WTC11 (cell line): Measurements from ENCODE around the gene RBMS2. TPM values are rescaled to one million over a fixed set of nuclear protein-coding genes. Genes with fewer than 3 reads are reported as not detected.

ENCODE experiments used
- ATF1 ChIP-seq: sonication (generic); formaldehyde crosslinking; IDR thresholded peaks from 2 replicates; pipeline ENCODE4 v1.8.1; 2023; ENCODE audit warnings: mild to moderate bottlenecking, moderate library complexity, missing genetic modification reagents
- CBFB ChIP-seq: sonication (generic); formaldehyde crosslinking; IDR thresholded peaks from 2 replicates; pipeline ENCODE4 v1.8.1; 2022; ENCODE audit warnings: mild to moderate bottlenecking, low read depth, missing genetic modification reagents
- CTCF ChIP-seq: fragments of 200-600 bp; IDR thresholded peaks from 2 replicates; pipeline ENCODE4 v1.8.0; 2022; ENCODE audit warnings: antibody characterized with exemption
- E2F4 ChIP-seq: sonication (generic); formaldehyde crosslinking; IDR thresholded peaks from 2 replicates; pipeline ENCODE4 v1.8.1; 2022; ENCODE audit warnings: low read depth, mild to moderate bottlenecking, moderate library complexity, missing genetic modification reagents, borderline replicate concordance
- E2F5 ChIP-seq: sonication (generic); formaldehyde crosslinking; IDR thresholded peaks from 2 replicates; pipeline ENCODE4 v1.8.1; 2022; ENCODE audit warnings: mild to moderate bottlenecking, moderate library complexity, missing genetic modification reagents
- ELF4 ChIP-seq: sonication (generic); formaldehyde crosslinking; IDR thresholded peaks from 2 replicates; pipeline ENCODE4 v1.8.1; 2022; ENCODE audit warnings: low read depth, mild to moderate bottlenecking, moderate library complexity, missing genetic modification reagents
- EMX1 ChIP-seq: fragments of 250-450 bp; sonication (Bioruptor Pico); IDR thresholded peaks from 2 replicates; pipeline ENCODE4 v1.8.0; 2021; ENCODE audit warnings: mild to moderate bottlenecking
- ESRRA ChIP-seq: sonication (generic); formaldehyde crosslinking; IDR thresholded peaks from 2 replicates; pipeline ENCODE4 v1.8.1; 2022; ENCODE audit warnings: mild to moderate bottlenecking, missing genetic modification reagents, borderline replicate concordance
- ETV6 ChIP-seq: sonication (generic); formaldehyde crosslinking; IDR thresholded peaks from 2 replicates; pipeline ENCODE4 v1.8.1; 2022; ENCODE audit warnings: mild to moderate bottlenecking, missing genetic modification reagents
- FOXJ3 ChIP-seq: sonication (generic); formaldehyde crosslinking; IDR thresholded peaks from 2 replicates; pipeline ENCODE4 v1.9.0; 2021; ENCODE audit warnings: missing genetic modification reagents, mild to moderate bottlenecking, borderline replicate concordance
- FOXK1 ChIP-seq: sonication (generic); formaldehyde crosslinking; IDR thresholded peaks from 2 replicates; pipeline ENCODE4 v1.8.0; 2022; ENCODE audit warnings: mild to moderate bottlenecking, moderate library complexity, missing genetic modification reagents
- FOXP4 ChIP-seq: sonication (generic); formaldehyde crosslinking; IDR thresholded peaks from 2 replicates; pipeline ENCODE4 v1.8.0; 2022; ENCODE audit warnings: mild to moderate bottlenecking, missing genetic modification reagents
- GTF2I ChIP-seq: fragments of 250-450 bp; sonication (Bioruptor Pico); conservative IDR thresholded peaks from 2 replicates; pipeline ENCODE4 v1.4.0; 2021; ENCODE audit warnings: mild to moderate bottlenecking
- JUN ChIP-seq: sonication (generic); formaldehyde crosslinking; IDR thresholded peaks from 2 replicates; pipeline ENCODE4 v1.8.0; 2023; ENCODE audit warnings: mild to moderate bottlenecking, missing genetic modification reagents
- MXD4 ChIP-seq: fragments of 250-450 bp; sonication (Bioruptor Pico); IDR thresholded peaks from 2 replicates; pipeline ENCODE4 v1.8.0; 2021; ENCODE audit warnings: mild to moderate bottlenecking, moderate library complexity, borderline replicate concordance
- NR2C2 ChIP-seq: sonication (generic); formaldehyde crosslinking; IDR thresholded peaks from 2 replicates; pipeline ENCODE4 v1.8.0; 2022; ENCODE audit warnings: mild to moderate bottlenecking, missing genetic modification reagents
- PRDM15 ChIP-seq: sonication (generic); formaldehyde crosslinking; IDR thresholded peaks from 2 replicates; pipeline ENCODE4 v1.8.0; 2022; ENCODE audit warnings: missing genetic modification reagents
- PREB ChIP-seq: sonication (generic); formaldehyde crosslinking; IDR thresholded peaks from 2 replicates; pipeline ENCODE4 v1.8.1; 2022; ENCODE audit warnings: mild to moderate bottlenecking, missing genetic modification reagents, moderate library complexity, borderline replicate concordance
- PRRX2 ChIP-seq: fragments of 250-450 bp; sonication (Bioruptor Pico); IDR thresholded peaks from 2 replicates; pipeline ENCODE4 v1.8.0; 2021; ENCODE audit warnings: mild to moderate bottlenecking
- SOX15 ChIP-seq: fragments of 250-450 bp; sonication (Bioruptor Pico); IDR thresholded peaks from 2 replicates; pipeline ENCODE4 v1.9.0; 2021; ENCODE audit warnings: mild to moderate bottlenecking
- ZBTB21 ChIP-seq: sonication (generic); formaldehyde crosslinking; IDR thresholded peaks from 2 replicates; pipeline ENCODE4 v1.8.1; 2023; ENCODE audit warnings: mild to moderate bottlenecking, missing genetic modification reagents, borderline replicate concordance
- ZNF138 ChIP-seq: sonication (generic); formaldehyde crosslinking; conservative IDR thresholded peaks from 2 replicates; pipeline ENCODE4 v1.8.1; 2022; ENCODE audit warnings: mild to moderate bottlenecking, moderate library complexity, missing genetic modification reagents
- ZNF219 ChIP-seq: sonication (generic); formaldehyde crosslinking; IDR thresholded peaks from 2 replicates; pipeline ENCODE4 v1.8.0; 2023; ENCODE audit warnings: missing genetic modification reagents, mild to moderate bottlenecking, borderline replicate concordance
- ZNF263 ChIP-seq: sonication (generic); formaldehyde crosslinking; IDR thresholded peaks from 2 replicates; pipeline ENCODE4 v1.8.1; 2022; ENCODE audit warnings: low read depth, mild to moderate bottlenecking, moderate library complexity, missing genetic modification reagents
- total RNA-seq: library from RNA; stranded (reverse); gene quantifications from 3 replicates; pipeline ENCODE4 v1.2.3, GENCODE V29; 2021
- TF ChIP-seq, protein P1 (sequence below): sonication (generic); formaldehyde crosslinking; IDR thresholded peaks from 2 replicates; pipeline ENCODE4 v1.8.0; 2023; ENCODE audit warnings: missing genetic modification reagents
- TF ChIP-seq, protein P2 (sequence below): sonication (generic); formaldehyde crosslinking; conservative IDR thresholded peaks from 2 replicates; pipeline ENCODE4 v1.8.1; 2022; ENCODE audit warnings: mild to moderate bottlenecking, missing genetic modification reagents
- TF ChIP-seq, protein P3 (sequence below): sonication (generic); formaldehyde crosslinking; IDR thresholded peaks from 2 replicates; pipeline ENCODE4 v1.8.0; 2022; ENCODE audit warnings: mild to moderate bottlenecking, missing genetic modification reagents

RBMS2 gene
- total RNA-seq, 1 experiment from 2014 or later: 16.7 TPM

GRCh38 chr12:56636675-56637540 is 115.3 kb downstream of the RBMS2 start (continued):
- TF ChIP-seq PREB (CRISPR knock-in tag) (no peak), NR2C2 (CRISPR knock-in tag) (no peak), SOX15 (no peak), E2F4 (CRISPR knock-in tag) (no peak), ZBTB21 (CRISPR knock-in tag) (no peak), GTF2I (CRISPR knock-in tag) (no peak), ZNF263 (CRISPR knock-in tag) (no peak), ZNF138 (CRISPR knock-in tag) (no peak), FOXP4 (no peak), EMX1 (CRISPR knock-in tag) (no peak), JUN (no peak), PRDM15 (CRISPR knock-in tag) (no peak), ZNF219 (CRISPR knock-in tag) (no peak), MXD4 (no peak), CTCF (peak; percentile 41; the same call in 1 of the 2 replicates), CBFB (CRISPR knock-in tag) (no peak), ESRRA (CRISPR knock-in tag) (no peak), PRRX2 (CRISPR knock-in tag) (peak; percentile 24; the same call in 1 of the 2 replicates), FOXJ3 (CRISPR knock-in tag) (no peak), ETV6 (CRISPR knock-in tag) (0 out of 2 replicates have a peak, but pooled peaks have one; percentile 32), E2F5 (no peak; the same call in 1 of the 2 replicates), FOXK1 (CRISPR knock-in tag) (peak; percentile 50; the same call in 1 of the 2 replicates), ELF4 (CRISPR knock-in tag) (no peak), ATF1 (CRISPR knock-in tag) (no peak)
- TF ChIP-seq, protein P1, sequence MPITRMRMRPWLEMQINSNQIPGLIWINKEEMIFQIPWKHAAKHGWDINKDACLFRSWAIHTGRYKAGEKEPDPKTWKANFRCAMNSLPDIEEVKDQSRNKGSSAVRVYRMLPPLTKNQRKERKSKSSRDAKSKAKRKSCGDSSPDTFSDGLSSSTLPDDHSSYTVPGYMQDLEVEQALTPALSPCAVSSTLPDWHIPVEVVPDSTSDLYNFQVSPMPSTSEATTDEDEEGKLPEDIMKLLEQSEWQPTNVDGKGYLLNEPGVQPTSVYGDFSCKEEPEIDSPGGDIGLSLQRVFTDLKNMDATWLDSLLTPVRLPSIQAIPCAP (CRISPR knock-in tag): no peak
- TF ChIP-seq, protein P2, sequence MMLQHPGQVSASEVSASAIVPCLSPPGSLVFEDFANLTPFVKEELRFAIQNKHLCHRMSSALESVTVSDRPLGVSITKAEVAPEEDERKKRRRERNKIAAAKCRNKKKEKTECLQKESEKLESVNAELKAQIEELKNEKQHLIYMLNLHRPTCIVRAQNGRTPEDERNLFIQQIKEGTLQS: no peak
- TF ChIP-seq, protein P3, sequence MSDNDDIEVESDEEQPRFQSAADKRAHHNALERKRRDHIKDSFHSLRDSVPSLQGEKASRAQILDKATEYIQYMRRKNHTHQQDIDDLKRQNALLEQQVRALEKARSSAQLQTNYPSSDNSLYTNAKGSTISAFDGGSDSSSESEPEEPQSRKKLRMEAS: peak; percentile 24; the same call in 1 of the 2 replicates
